Hepatocyte (in vitro differentiated cells): ENCODE results near the gene GSTM5.

Source experiments
- EZH2 ChIP-seq: fragments of 200-600 bp; sonication (generic); IDR thresholded peaks from 2 replicates; pipeline ENCODE4 v1.6.1; 2016; ENCODE audit warnings: antibody characterized with exemption, mild to moderate bottlenecking, borderline replicate concordance
- EZH2phosphoT487 ChIP-seq: fragments of 200-600 bp; sonication (generic); IDR thresholded peaks from one replicate; pipeline ENCODE4 v1.6.1; 2018; ENCODE audit warnings: antibody characterized with exemption, mild to moderate bottlenecking, low read depth, moderate library complexity; ENCODE audit not compliant: unreplicated experiment, severe bottlenecking
- TF ChIP-seq, protein P1 (sequence below): fragments of 200-600 bp; sonication (generic); IDR thresholded peaks from 2 replicates; pipeline ENCODE4 v1.5.1; 2016; ENCODE audit warnings: antibody characterized with exemption, mild to moderate bottlenecking; ENCODE audit not compliant: poor library complexity

- TF ChIP-seq, protein P1, sequence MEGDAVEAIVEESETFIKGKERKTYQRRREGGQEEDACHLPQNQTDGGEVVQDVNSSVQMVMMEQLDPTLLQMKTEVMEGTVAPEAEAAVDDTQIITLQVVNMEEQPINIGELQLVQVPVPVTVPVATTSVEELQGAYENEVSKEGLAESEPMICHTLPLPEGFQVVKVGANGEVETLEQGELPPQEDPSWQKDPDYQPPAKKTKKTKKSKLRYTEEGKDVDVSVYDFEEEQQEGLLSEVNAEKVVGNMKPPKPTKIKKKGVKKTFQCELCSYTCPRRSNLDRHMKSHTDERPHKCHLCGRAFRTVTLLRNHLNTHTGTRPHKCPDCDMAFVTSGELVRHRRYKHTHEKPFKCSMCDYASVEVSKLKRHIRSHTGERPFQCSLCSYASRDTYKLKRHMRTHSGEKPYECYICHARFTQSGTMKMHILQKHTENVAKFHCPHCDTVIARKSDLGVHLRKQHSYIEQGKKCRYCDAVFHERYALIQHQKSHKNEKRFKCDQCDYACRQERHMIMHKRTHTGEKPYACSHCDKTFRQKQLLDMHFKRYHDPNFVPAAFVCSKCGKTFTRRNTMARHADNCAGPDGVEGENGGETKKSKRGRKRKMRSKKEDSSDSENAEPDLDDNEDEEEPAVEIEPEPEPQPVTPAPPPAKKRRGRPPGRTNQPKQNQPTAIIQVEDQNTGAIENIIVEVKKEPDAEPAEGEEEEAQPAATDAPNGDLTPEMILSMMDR: no peak
- TF ChIP-seq EZH2: no peak
- TF ChIP-seq EZH2phosphoT487: no peak
These were observed 44.9 kb downstream of the GSTM5 start for GRCh38 chr1:109756848-109757521.
